GM12878 (cell line): Measurements from ENCODE around the gene PTMA. TPM values are rescaled to one million over a fixed set of nuclear protein-coding genes. Genes with fewer than 3 reads are reported as not detected.

Experiments
- ATAC-seq: fragments of 200-7000 bp; cut with Tn5 transposase; 3 replicates; pipeline ENCODE4 v1.9.1; 2020; ENCODE audit warnings: mild to moderate bottlenecking, moderate library complexity
- BruUV-seq: library from RNA; stranded (reverse); fragments of 400-500 nt; replicated peaks from 2 replicates; lab custom pipeline; 2021; lab: Mats Ljungman, UMichigan
- CTCF ChIA-PET: fragments of 300-600 bp; sonication (Branson Sonifier 250); formaldehyde crosslinking; extraction: SDS; loops from one replicate; lab custom pipeline; 2021; ENCODE audit warnings: inconsistent platforms; lab: Yijun Ruan, JAX
- POLR2A ChIA-PET: fragments of 350-600 bp; formaldehyde crosslinking; extraction: SDS; loops from one replicate; lab custom pipeline; 2021; ENCODE audit warnings: inconsistent platforms; lab: Charles Lee
- RAD21 ChIA-PET: fragments of 300-600 bp; sonication (Branson Sonifier 250); formaldehyde crosslinking; loops from one replicate; lab custom pipeline; 2023; ENCODE audit warnings: antibody characterized with exemption; ENCODE audit not compliant: unreplicated experiment; lab: Charles Lee
- SMC1A ChIA-PET: fragments of 300-600 bp; sonication (Branson Sonifier 250); formaldehyde crosslinking; loops from one replicate; lab custom pipeline; 2023; ENCODE audit not compliant: unreplicated experiment, uncharacterized antibody; lab: Charles Lee
- DNase-seq: peaks from one replicate; pipeline ENCODE4 v3.0.0-alpha.2; 2011; ENCODE audit warnings: low read depth, low spot score
- FAIRE-seq: peaks from 3 replicates; lab custom pipeline; 2011; peaks lifted over from hg19 to GRCh38; lab: Jason Lieb, UNC
- H2AFZ ChIP-seq: 2 replicates; pipeline ENCODE4 v1.6.0; 2011; ENCODE audit warnings: low read depth, low read length, control low read depth; ENCODE audit not compliant: control insufficient read depth
- H3K27ac ChIP-seq: 2 replicates; pipeline ENCODE4 v1.5.1; 2011; ENCODE audit warnings: control low read depth; ENCODE audit not compliant: control insufficient read depth, insufficient read depth
- H3K27me3 ChIP-seq, 2 experiments: replicated peaks in 1 of 2; 2 replicates each; pipeline versions ENCODE4 v1.6.0 to v1.6.1; 2011; ENCODE audit warnings: low read length in 1 of 2; ENCODE audit not compliant: control insufficient read depth in 2 of 2, insufficient read depth in 2 of 2
- H3K36me3 ChIP-seq, 2 experiments: 2 replicates each; pipeline ENCODE4 v1.5.1; 2011; ENCODE audit warnings: low read length in 1 of 2; ENCODE audit not compliant: control insufficient read depth in 2 of 2, insufficient read depth in 2 of 2
- H3K4me1 ChIP-seq: 2 replicates; pipeline ENCODE4 v1.6.1; 2011; ENCODE audit warnings: mild to moderate bottlenecking, low read length, moderate library complexity, mixed read lengths; ENCODE audit not compliant: control insufficient read depth, insufficient read depth
- H3K4me2 ChIP-seq: 2 replicates; pipeline ENCODE4 v1.6.0; 2011; ENCODE audit warnings: control low read depth; ENCODE audit not compliant: control insufficient read depth, insufficient read depth
- H3K4me3 ChIP-seq: fragments of 200-600 bp; sonication (generic); 2 replicates; pipeline ENCODE4 v1.5.1; 2016
- H3K79me2 ChIP-seq: 2 replicates; pipeline ENCODE4 v1.6.0; 2011; ENCODE audit warnings: low read length; ENCODE audit not compliant: control insufficient read depth, insufficient read depth
- H3K9ac ChIP-seq: 2 replicates; pipeline ENCODE4 v1.8.0; 2011; ENCODE audit warnings: low read length, control low read depth, mixed read lengths; ENCODE audit not compliant: control insufficient read depth, insufficient read depth
- H3K9me3 ChIP-seq: replicated peaks from 3 replicates; pipeline ENCODE4 v1.5.1; 2011; ENCODE audit warnings: mild to moderate bottlenecking, low read length; ENCODE audit not compliant: control insufficient read depth, insufficient read depth
- H4K20me1 ChIP-seq: 2 replicates; pipeline ENCODE4 v1.6.0; 2011; ENCODE audit not compliant: control insufficient read depth, insufficient read depth
- CBX5 ChIP-seq: sonication (generic); IDR thresholded peaks from 2 replicates; pipeline ENCODE4 v1.6.1; 2016; ENCODE audit warnings: low read depth, moderate library complexity, mild to moderate bottlenecking, inconsistent platforms
- EGR1 ChIP-seq, 2 experiments: IDR thresholded peaks; 1 replicate in 1 of 2; 2 replicates in 1 of 2; pipeline ENCODE4 v1.6.1; 2011 to 2012; ENCODE audit warnings: low read depth in 2 of 2, low read length in 2 of 2, borderline replicate concordance in 1 of 2, mild to moderate bottlenecking in 1 of 2, moderate library complexity in 1 of 2
- IKZF1 ChIP-seq: fragments of 450-650 bp; conservative IDR thresholded peaks from 2 replicates; pipeline ENCODE4 v1.6.1; 2017; ENCODE audit warnings: antibody characterized with exemption, mild to moderate bottlenecking
- NR2C2 ChIP-seq: IDR thresholded peaks from 2 replicates; pipeline ENCODE4 v1.6.1; 2011; ENCODE audit warnings: borderline replicate concordance, low read depth; ENCODE audit not compliant: control insufficient read depth, insufficient read length
- POLR2AphosphoS5 ChIP-seq: IDR thresholded peaks from 2 replicates; pipeline ENCODE4 v1.6.1; 2011; ENCODE audit warnings: mild to moderate bottlenecking, low read length, inconsistent platforms
- SMAD1 ChIP-seq: fragments of 450-650 bp; IDR thresholded peaks from 2 replicates; pipeline ENCODE4 v1.6.1; 2018; ENCODE audit warnings: mild to moderate bottlenecking, low read depth; ENCODE audit not compliant: partially characterized antibody
- SMAD5 ChIP-seq: IDR thresholded peaks from 2 replicates; pipeline ENCODE4 v1.6.1; 2016; ENCODE audit warnings: antibody characterized with exemption, low read depth
- SMC3 ChIP-seq: IDR thresholded peaks from 2 replicates; pipeline ENCODE4 v1.6.1; 2011; ENCODE audit warnings: low read length, improper control_type of control experiment, borderline replicate concordance
- STAT3 ChIP-seq: IDR thresholded peaks from 2 replicates; pipeline ENCODE4 v1.6.1; 2011; ENCODE audit warnings: low read depth, low read length, improper control_type of control experiment
- WRNIP1 ChIP-seq: IDR thresholded peaks from 2 replicates; pipeline ENCODE4 v1.6.1; 2011; ENCODE audit warnings: low read depth, low read length, improper control_type of control experiment, borderline replicate concordance
- WGBS: methylation state at CpG from one replicate; pipeline ENCODE4 v1.1.6; 2016; ENCODE audit warnings: low lambda C conversion rate; ENCODE audit not compliant: insufficient replicate concordance, insufficient coverage; ENCODE audit errors: missing lambda C conversion rate; 5-methylcytosine and 5-hydroxymethylcytosine counted together
- in situ Hi-C: fragments of 300-500 bp; cut with MboI; formaldehyde crosslinking; loops from 9 replicates; pipeline ENCODE4 v1.14.3; 2018; ENCODE audit warnings: mixed read lengths
- intact Hi-C: fragments of 100-400 bp; cut with micrococcal nuclease; formaldehyde crosslinking; loops from one replicate; pipeline ENCODE4 v1.14.2; 2022; ENCODE audit not compliant: unreplicated experiment
- polyA plus RNA-seq, 11 experiments: library from polyadenylated mRNA; depleted of rRNA in 4 of 11; unstranded in 6 of 11; stranded (reverse) in 5 of 11; fragments of >200 nt; fragmentation: Nextera tagmentation in 4 of 11; fragmentation: Illumina TruSeq in 1 of 11; extraction: Ambion mirVana in 4 of 11; extraction: Trizol in 1 of 11; gene quantifications; 1 replicate in 1 of 11; 2 replicates in 10 of 11; pipeline versions ENCODE4 v1.2.1 to v1.2.3, GENCODE V29; 2011 to 2016; ENCODE audit warnings: inconsistent platforms in 2 of 11, missing spikeins in 2 of 11, low read depth in 1 of 11
- total RNA-seq, 4 experiments: library from RNA; depleted of rRNA in 3 of 4; stranded (reverse); fragments of >200 nt in 3 of 4; fragmentation: Illumina TruSeq in 1 of 4; extraction: Trizol in 1 of 4; gene quantifications; 2 replicates each; pipeline versions ENCODE4 v1.2.1 to v1.2.3, GENCODE V29; 2013 to 2021
- TF ChIP-seq, protein P1 (sequence below): IDR thresholded peaks from 2 replicates; pipeline ENCODE4 v1.6.1; 2012; ENCODE audit warnings: low read depth, low read length, improper control_type of control experiment
- TF ChIP-seq, protein P2 (sequence below): IDR thresholded peaks from 2 replicates; pipeline ENCODE4 v1.6.1; 2012; ENCODE audit warnings: low read depth, low read length, improper control_type of control experiment
- TF ChIP-seq, protein P3 (sequence below): fragments of 450-650 bp; IDR thresholded peaks from 2 replicates; pipeline ENCODE4 v1.6.1; 2017; ENCODE audit warnings: low read depth, mild to moderate bottlenecking, moderate library complexity
- TF ChIP-seq, protein P4 (sequence below): fragments of 450-650 bp; IDR thresholded peaks from 2 replicates; pipeline ENCODE4 v1.6.1; 2018; ENCODE audit warnings: borderline replicate concordance, mild to moderate bottlenecking; ENCODE audit not compliant: partially characterized antibody

PTMA gene
- total and polyA plus RNA-seq, 10 of the 15 experiments (the other 5 are each of a cell fraction or from before 2014, with no cell fraction given): 1,144 to 5,018 (median 3,464) TPM

DNA sequence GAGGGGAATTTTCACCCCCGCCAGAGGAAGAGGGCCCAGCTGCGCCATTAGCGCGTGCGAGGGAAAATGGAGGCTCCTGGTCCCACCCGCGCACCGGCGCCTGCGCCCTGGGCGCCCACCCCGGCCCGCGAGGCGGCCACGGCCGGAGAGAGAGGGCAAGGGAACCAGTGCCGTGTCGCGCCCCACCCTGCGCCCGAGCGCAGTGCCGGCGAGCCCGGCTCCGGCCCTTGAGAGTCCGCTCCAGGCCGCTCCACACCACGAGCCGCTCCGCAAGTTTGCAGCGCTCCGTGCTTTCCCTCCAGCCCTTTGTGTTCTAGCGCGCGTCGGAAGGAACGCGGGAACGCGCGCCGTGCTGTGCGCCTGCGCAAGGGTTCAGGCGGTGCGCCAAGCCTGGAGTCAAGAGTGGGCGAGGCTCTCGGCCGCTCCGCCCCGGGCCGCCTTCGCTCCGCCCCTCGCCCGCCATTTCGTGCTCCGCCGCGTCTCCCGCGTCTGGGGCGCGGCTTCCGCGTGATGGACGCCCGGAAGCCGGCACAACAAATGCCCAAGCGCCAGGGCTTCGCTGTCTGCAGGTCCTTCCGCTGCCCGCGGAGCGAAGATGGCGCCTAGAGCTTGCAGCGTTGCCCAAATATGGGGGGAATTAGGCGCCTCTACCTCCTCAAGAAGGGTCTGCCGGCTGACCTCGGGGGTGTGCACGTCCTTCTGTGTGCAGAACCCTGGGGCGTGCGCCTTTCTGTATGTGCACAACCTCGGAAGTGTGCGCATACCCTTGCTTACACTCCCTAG, 46.1 kb upstream of the PTMA start:
- Histone ChIP-seq H3K4me1 (peaks cover 36% of the 10 kb centered on the region), H3K4me3 (peak overlapping the region; percentile 56; the same call in 1 of the 2 replicates), H2AFZ (peak overlapping the region; percentile 94), H3K9me3 (no peaks in the 10 kb centered on the region), H3K36me3 (no peaks in the 10 kb centered on the region), H3K4me2 (peak overlapping the region; percentile 98), H3K9ac (peak overlapping the region; percentile 78), H4K20me1 (no peaks in the 10 kb centered on the region), H3K27ac (peak overlapping the region; percentile 92), H3K27me3 (no peaks in the 10 kb centered on the region), H3K79me2 (peaks cover 17% of the 10 kb centered on the region)
- SMC1A ChIA-PET: interaction anchor here (2.3 to 3.1 kb wide), 4 partner anchors 10 to 44 kb away, joined by 5 to 17 read pairs (median 14); no protein-coding TSS in a partner anchor
- BruUV-seq: no TSS peak
- peak; percentile 95 for DNase-seq
- POLR2A ChIA-PET: interaction anchor here (0.6 to 9.2 kb wide), 4 partner anchors 8 to 52 kb away, joined by 3 to 119 read pairs (median 49); no protein-coding TSS in a partner anchor
- CTCF ChIA-PET: interaction anchor here (1.7 to 9.9 kb wide), 3 partner anchors 12 to 50 kb away, joined by 4 to 151 read pairs (median 6); no protein-coding TSS in a partner anchor
- in situ Hi-C loops (no loop called here), intact Hi-C loops (loop anchor here (1.0 to 10.0 kb wide), 3 partner anchors 45 to 267 kb away; partner anchors contain the start of gene B3GNT7)
- FAIRE-seq: peak; percentile 79
- WGBS: 9% methylated on average over 82 of the region's 87 CpGs
- RAD21 ChIA-PET: interaction anchor here (1.6 to 9.4 kb wide), 3 partner anchors 10 to 49 kb away, joined by 6 to 70 read pairs (median 11); no protein-coding TSS in a partner anchor
- peak; percentile 77 for ATAC-seq
- TF ChIP-seq SMC3 (0 out of 2 replicates have a peak, but pooled peaks have one; percentile 13), EGR1 (IDR thresholded peaks at IDR 0.05; ENCODE audit: borderline replicate concordance in 1 of 2, low read depth in 2 of 2, low read length in 2 of 2) (peak in 1 of 2 experiments; percentile 41; a peak in 2 of 3 replicates), POLR2AphosphoS5 (peak; percentile 76), CBX5 (no peak), NR2C2 (no peak), STAT3 (peak; percentile 81; the same call in 1 of the 2 replicates), WRNIP1 (no peak), SMAD5 (peak; percentile 50), SMAD1 (no peak), IKZF1 (peak; percentile 98)
- TF ChIP-seq, protein P1, sequence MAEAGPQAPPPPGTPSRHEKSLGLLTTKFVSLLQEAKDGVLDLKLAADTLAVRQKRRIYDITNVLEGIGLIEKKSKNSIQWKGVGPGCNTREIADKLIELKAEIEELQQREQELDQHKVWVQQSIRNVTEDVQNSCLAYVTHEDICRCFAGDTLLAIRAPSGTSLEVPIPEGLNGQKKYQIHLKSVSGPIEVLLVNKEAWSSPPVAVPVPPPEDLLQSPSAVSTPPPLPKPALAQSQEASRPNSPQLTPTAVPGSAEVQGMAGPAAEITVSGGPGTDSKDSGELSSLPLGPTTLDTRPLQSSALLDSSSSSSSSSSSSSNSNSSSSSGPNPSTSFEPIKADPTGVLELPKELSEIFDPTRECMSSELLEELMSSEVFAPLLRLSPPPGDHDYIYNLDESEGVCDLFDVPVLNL: peak; percentile 77
- TF ChIP-seq, protein P2, sequence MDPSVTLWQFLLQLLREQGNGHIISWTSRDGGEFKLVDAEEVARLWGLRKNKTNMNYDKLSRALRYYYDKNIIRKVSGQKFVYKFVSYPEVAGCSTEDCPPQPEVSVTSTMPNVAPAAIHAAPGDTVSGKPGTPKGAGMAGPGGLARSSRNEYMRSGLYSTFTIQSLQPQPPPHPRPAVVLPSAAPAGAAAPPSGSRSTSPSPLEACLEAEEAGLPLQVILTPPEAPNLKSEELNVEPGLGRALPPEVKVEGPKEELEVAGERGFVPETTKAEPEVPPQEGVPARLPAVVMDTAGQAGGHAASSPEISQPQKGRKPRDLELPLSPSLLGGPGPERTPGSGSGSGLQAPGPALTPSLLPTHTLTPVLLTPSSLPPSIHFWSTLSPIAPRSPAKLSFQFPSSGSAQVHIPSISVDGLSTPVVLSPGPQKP: peak; percentile 70; the same call in 1 of the 2 replicates
- TF ChIP-seq, protein P3, sequence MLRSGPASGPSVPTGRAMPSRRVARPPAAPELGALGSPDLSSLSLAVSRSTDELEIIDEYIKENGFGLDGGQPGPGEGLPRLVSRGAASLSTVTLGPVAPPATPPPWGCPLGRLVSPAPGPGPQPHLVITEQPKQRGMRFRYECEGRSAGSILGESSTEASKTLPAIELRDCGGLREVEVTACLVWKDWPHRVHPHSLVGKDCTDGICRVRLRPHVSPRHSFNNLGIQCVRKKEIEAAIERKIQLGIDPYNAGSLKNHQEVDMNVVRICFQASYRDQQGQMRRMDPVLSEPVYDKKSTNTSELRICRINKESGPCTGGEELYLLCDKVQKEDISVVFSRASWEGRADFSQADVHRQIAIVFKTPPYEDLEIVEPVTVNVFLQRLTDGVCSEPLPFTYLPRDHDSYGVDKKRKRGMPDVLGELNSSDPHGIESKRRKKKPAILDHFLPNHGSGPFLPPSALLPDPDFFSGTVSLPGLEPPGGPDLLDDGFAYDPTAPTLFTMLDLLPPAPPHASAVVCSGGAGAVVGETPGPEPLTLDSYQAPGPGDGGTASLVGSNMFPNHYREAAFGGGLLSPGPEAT: peak; percentile 91
- TF ChIP-seq, protein P4, sequence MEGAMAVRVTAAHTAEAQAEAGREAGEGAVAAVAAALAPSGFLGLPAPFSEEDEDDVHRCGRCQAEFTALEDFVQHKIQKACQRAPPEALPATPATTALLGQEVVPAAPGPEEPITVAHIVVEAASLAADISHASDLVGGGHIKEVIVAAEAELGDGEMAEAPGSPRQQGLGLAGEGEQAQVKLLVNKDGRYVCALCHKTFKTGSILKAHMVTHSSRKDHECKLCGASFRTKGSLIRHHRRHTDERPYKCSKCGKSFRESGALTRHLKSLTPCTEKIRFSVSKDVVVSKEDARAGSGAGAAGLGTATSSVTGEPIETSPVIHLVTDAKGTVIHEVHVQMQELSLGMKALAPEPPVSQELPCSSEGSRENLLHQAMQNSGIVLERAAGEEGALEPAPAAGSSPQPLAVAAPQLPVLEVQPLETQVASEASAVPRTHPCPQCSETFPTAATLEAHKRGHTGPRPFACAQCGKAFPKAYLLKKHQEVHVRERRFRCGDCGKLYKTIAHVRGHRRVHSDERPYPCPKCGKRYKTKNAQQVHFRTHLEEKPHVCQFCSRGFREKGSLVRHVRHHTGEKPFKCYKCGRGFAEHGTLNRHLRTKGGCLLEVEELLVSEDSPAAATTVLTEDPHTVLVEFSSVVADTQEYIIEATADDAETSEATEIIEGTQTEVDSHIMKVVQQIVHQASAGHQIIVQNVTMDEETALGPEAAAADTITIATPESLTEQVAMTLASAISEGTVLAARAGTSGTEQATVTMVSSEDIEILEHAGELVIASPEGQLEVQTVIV: peak; percentile 46
